CD4-positive, CD25-positive, alpha-beta regulatory T cell (primary cell): ENCODE results near the gene GPR87. TPM values are rescaled to one million over a fixed set of nuclear protein-coding genes. Genes with fewer than 3 reads are reported as not detected.

Experiments used
- ATAC-seq, 2 donors: fragments of 150-1000 bp; cut with Tn5 transposase; one replicate each; pipeline ENCODE4 v1.10.0; 2021; ENCODE audit warnings: low read depth in 2 of 2, moderate number of reproducible peaks in 2 of 2, moderate library complexity in 1 of 2
- DNase-seq, 3 donors: peaks; one replicate each; pipeline versions ENCODE4 v3.0.0 to v3.0.0-alpha.2; 2012 to 2022; ENCODE audit warnings: mixed read lengths in 1 of 3
- H3K27ac ChIP-seq: one replicate; pipeline ENCODE4 v1.7.0; 2013; ENCODE audit warnings: mild to moderate bottlenecking, low read length; ENCODE audit not compliant: insufficient read depth, poor library complexity, severe bottlenecking
- H3K27me3 ChIP-seq: one replicate; pipeline ENCODE4 v1.7.0; 2013; ENCODE audit warnings: low read length; ENCODE audit not compliant: control insufficient read depth, insufficient read depth
- H3K36me3 ChIP-seq: one replicate; pipeline ENCODE4 v1.7.0; 2013; ENCODE audit warnings: mild to moderate bottlenecking, low read length, moderate library complexity; ENCODE audit not compliant: control insufficient read depth, insufficient read depth
- H3K4me1 ChIP-seq: 2 replicates; pipeline ENCODE4 v1.7.0; 2013; ENCODE audit warnings: mild to moderate bottlenecking, low read length; ENCODE audit not compliant: insufficient read depth, control insufficient read depth, poor library complexity, severe bottlenecking
- H3K4me3 ChIP-seq: one replicate; pipeline ENCODE4 v1.7.0; 2013; ENCODE audit warnings: low read depth, mild to moderate bottlenecking, low read length, moderate library complexity
- H3K9me3 ChIP-seq, 2 experiments: 1 replicate in 1 of 2; 2 replicates in 1 of 2; pipeline ENCODE4 v1.7.0; 2013; ENCODE audit warnings: low read length in 2 of 2, mild to moderate bottlenecking in 1 of 2, moderate library complexity in 1 of 2; ENCODE audit not compliant: control insufficient read depth in 2 of 2
- H3K27ac Mint-ChIP-seq, 3 donors: one replicate each; pipeline ENCODE4 v1.8.0; 2020 to 2022; ENCODE audit warnings: mild to moderate bottlenecking in 3 of 3, mixed read lengths in 3 of 3, moderate library complexity in 2 of 3
- H3K27me3 Mint-ChIP-seq: one replicate; pipeline ENCODE4 v1.8.0; 2022; ENCODE audit warnings: mild to moderate bottlenecking, mixed read lengths
- H3K36me3 Mint-ChIP-seq: one replicate; pipeline ENCODE4 v1.8.0; 2020; ENCODE audit warnings: mixed read lengths
- H3K4me1 Mint-ChIP-seq, 4 donors: one replicate each; pipeline ENCODE4 v1.8.0; 2020 to 2022; ENCODE audit warnings: mixed read lengths in 4 of 4, mild to moderate bottlenecking in 1 of 4
- H3K4me3 Mint-ChIP-seq, 4 donors: one replicate each; pipeline ENCODE4 v1.8.0; 2020 to 2022; ENCODE audit warnings: mild to moderate bottlenecking in 4 of 4, mixed read lengths in 4 of 4, moderate library complexity in 3 of 4
- H3K9me3 Mint-ChIP-seq, 7 donors: one replicate each; pipeline ENCODE4 v1.8.0; 2020 to 2022; ENCODE audit warnings: mixed read lengths in 7 of 7, mild to moderate bottlenecking in 3 of 7, moderate library complexity in 2 of 7
- polyA plus RNA-seq, 4 donors: library from polyadenylated mRNA; unstranded; fragments of 300-500 nt; fragmentation: Illumina TruSeq; gene quantifications; one replicate each; pipeline ENCODE4 v1.2.3, GENCODE V29; 2021
- total RNA-seq: library from RNA; stranded (reverse); gene quantifications from one replicate; pipeline ENCODE4 v1.2.3, GENCODE V29; 2022

The GPR87 gene
- total and polyA plus RNA-seq, 5 donors from 2014 or later = not detected

DNA sequence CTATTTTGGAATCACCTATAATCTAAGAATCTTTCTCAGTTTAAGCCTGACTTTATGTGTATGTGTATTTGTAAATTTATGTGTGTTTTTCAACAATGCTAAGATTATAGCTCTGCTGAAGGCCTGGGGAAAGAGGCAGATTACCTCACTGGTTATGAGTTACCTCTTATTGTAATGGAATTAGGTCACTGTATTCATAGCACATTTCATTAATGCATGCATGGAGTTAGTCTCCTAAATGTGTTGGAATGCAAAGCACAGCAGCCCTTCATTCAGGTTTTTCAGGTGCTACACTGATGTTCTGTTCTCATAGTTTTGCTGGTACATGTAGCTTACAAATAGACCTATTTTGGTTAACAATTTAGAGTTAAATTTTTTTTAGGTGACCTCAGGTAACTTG, 9.5 kb downstream of the GPR87 start:
- DNase-seq = no peak
- peaks cover 0 to 3% (median 0%) of the 10 kb centered on the region in 4 donors for H3K4me1 Mint-ChIP-seq
- no peak overlapping the region for H3K27ac ChIP-seq

DNA sequence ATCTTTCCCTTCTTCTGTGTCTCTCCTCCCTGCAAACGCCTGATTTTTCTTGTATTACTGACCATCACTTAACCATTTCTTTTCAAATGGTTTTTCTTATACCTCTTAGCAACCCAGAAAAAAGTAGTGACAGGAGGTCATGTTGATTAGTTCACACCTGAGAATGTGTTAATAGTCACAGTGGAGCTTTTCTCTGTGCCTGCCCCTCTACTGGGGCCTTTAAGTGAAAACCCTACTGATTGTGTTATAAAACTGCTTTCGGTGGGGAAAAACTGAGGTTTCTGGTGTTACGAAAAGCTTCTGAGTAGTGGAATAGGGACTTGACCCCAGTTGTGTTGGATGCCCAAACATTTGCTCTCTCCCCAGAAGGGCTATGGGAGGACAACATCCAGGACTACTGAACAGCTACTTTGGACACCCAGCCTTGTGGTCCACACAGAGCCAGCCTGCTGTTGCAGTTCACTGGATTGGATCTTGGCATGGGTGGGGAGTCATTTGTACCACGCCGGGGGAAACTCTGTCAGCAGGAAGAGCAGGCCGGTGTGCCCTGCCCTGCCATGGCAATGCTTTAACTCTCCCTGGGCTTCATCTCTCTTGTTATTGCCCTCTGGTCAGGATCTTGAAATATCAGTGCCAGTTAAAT, 10.3 kb downstream of the GPR87 start:
- peaks cover 0 to 3% (median 0%) of the 10 kb centered on the region in 4 donors for H3K4me1 Mint-ChIP-seq
- Histone ChIP-seq H3K4me3 (no peak overlapping the region), H3K27me3 (peaks cover 3% of the 10 kb centered on the region), H3K36me3 (no peaks in the 10 kb centered on the region), H3K4me1 (no peaks in the 10 kb centered on the region), H3K9me3 (no peaks in the 10 kb centered on the region), H3K27ac (no peak overlapping the region)
- H3K9me3 Mint-ChIP-seq = peaks cover 0 to 2% (median 0%) of the 10 kb centered on the region in 7 donors
- H3K27ac Mint-ChIP-seq = peak overlapping the region in 2 of 3 donors; percentile 26 to 45
- no peaks in the 10 kb centered on the region for H3K36me3 Mint-ChIP-seq
- DNase-seq (no peak), ATAC-seq (no peak)
- H3K27me3 Mint-ChIP-seq = peaks cover 16% of the 10 kb centered on the region
- no peak overlapping the region for H3K4me3 Mint-ChIP-seq

More for the DNA sequence above, 9.5 kb downstream of the GPR87 start:
- H3K27ac Mint-ChIP-seq = no peak overlapping the region
- peaks cover 0 to 2% (median 0%) of the 10 kb centered on the region in 7 donors for H3K9me3 Mint-ChIP-seq
- H3K4me1 ChIP-seq = no peaks in the 10 kb centered on the region
- no peaks in the 10 kb centered on the region for H3K9me3 ChIP-seq
- no peak overlapping the region for H3K4me3 ChIP-seq
- peaks cover 16% of the 10 kb centered on the region for H3K27me3 Mint-ChIP-seq
- H3K36me3 Mint-ChIP-seq = no peaks in the 10 kb centered on the region
- no peak for ATAC-seq
- H3K27me3 ChIP-seq = peaks cover 3% of the 10 kb centered on the region
- no peak overlapping the region for H3K4me3 Mint-ChIP-seq
- no peaks in the 10 kb centered on the region for H3K36me3 ChIP-seq

DNA sequence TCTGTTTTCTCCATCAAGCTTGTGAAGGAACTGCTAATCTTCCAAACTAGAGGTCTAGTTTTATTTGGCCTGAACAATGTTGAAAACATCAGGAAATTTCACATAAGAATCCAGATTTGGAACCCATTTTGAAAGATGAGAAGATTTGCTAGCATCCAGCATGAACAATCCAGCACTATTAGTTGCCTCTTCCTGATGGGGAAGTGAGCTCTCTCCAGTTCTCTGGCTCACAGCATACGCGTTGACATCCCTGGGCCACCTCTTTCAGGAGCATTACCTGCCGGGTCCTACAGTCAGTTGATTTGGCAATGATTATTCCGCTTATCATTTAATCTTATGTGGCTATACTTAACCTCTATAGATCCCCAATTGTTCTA, 10.9 kb downstream of the GPR87 start:
- H3K27ac ChIP-seq = no peak overlapping the region
- Mint-ChIP-seq H3K36me3 (no peaks in the 10 kb centered on the region), H3K4me1 (peaks cover 0 to 3% (median 0%) of the 10 kb centered on the region in 4 donors), H3K27ac (peak overlapping the region in 1 of 3 donors; percentile 26), H3K4me3 (no peak overlapping the region), H3K9me3 (peaks cover 0 to 2% (median 0%) of the 10 kb centered on the region in 7 donors), H3K27me3 (peaks cover 16% of the 10 kb centered on the region)
- no peaks in the 10 kb centered on the region for H3K36me3 ChIP-seq
- H3K4me3 ChIP-seq = no peak overlapping the region
- no peaks in the 10 kb centered on the region for H3K4me1 ChIP-seq
- no peak for ATAC-seq
- H3K9me3 ChIP-seq = no peaks in the 10 kb centered on the region
- no peak for DNase-seq
- peaks cover 3% of the 10 kb centered on the region for H3K27me3 ChIP-seq

DNA sequence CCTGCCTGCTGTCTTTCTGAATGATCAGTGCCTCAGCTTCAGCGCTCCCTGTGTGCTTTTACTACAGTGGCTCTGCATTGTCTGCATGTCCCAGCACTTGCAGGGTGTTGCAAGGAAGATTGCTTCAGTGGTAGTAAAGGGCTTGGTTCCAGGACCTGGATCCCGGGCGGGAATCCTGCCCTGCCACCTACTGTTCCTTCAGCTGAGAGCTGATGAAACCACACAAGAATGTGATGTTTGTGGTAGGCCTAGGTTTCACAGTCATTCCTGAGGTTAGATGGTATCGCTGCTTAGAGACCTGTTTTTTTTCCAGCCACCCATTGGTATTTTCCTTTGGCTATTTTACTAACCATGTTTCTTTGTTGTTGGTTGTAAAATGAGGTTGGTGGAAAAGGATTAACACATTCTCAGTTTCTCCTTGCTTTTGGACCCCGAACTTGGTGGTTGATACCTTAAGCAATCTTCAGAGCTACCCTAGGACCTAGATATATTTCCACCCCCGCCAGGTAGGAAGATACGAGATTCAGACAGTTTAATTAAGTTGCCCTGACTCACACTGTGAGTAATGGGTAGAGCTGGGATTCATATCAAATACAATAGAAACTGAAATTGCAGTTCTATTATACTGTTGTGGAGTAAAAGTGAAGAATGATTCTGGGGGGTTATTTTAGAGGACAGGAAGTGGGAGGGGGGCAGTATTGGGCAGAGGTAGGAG, 11.4 kb downstream of the GPR87 start:
- ATAC-seq (no peak), DNase-seq (peak in 1 of 3 donors; percentile 7)
- no peaks in the 10 kb centered on the region for H3K9me3 ChIP-seq
- Mint-ChIP-seq H3K4me3 (no peak overlapping the region), H3K4me1 (peaks cover 0 to 3% (median 0%) of the 10 kb centered on the region in 4 donors), H3K27me3 (peaks cover 16% of the 10 kb centered on the region), H3K9me3 (peaks cover 0 to 2% (median 0%) of the 10 kb centered on the region in 7 donors), H3K27ac (no peak overlapping the region), H3K36me3 (no peaks in the 10 kb centered on the region)
- no peak overlapping the region for H3K4me3 ChIP-seq
- H3K27me3 ChIP-seq = peaks cover 3% of the 10 kb centered on the region
- H3K4me1 ChIP-seq = no peaks in the 10 kb centered on the region
- no peaks in the 10 kb centered on the region for H3K36me3 ChIP-seq
- no peak overlapping the region for H3K27ac ChIP-seq

DNA sequence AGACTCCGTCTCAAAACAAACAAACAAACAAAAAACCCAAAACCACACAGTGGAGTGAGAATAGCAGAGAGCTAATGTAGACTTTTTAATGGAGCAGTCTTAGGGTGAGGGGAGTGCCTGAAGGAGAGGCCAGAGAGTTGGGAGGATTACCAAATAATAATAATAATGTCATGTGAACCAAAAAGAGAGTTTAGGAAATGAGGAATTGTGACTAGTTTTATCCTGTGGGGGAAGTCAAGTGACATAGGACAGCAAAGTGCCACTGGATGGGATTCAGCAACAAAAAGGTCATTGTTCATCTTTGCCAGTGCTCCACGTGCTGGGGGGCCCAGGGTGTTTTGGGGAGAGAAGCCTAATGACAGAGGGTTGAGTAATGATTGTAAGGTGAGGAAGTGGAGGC, 12.9 kb downstream of the GPR87 start:
- Mint-ChIP-seq H3K4me3 (no peak overlapping the region), H3K27me3 (peaks cover 16% of the 10 kb centered on the region), H3K4me1 (peaks cover 0 to 3% (median 0%) of the 10 kb centered on the region in 4 donors), H3K9me3 (peaks cover 0 to 2% (median 0%) of the 10 kb centered on the region in 7 donors), H3K27ac (no peak overlapping the region), H3K36me3 (no peaks in the 10 kb centered on the region)
- Histone ChIP-seq H3K27me3 (peaks cover 3% of the 10 kb centered on the region), H3K4me3 (no peak overlapping the region), H3K36me3 (no peaks in the 10 kb centered on the region), H3K27ac (no peak overlapping the region), H3K9me3 (no peaks in the 10 kb centered on the region), H3K4me1 (no peaks in the 10 kb centered on the region)
- ATAC-seq = no peak
- DNase-seq = no peak

DNA sequence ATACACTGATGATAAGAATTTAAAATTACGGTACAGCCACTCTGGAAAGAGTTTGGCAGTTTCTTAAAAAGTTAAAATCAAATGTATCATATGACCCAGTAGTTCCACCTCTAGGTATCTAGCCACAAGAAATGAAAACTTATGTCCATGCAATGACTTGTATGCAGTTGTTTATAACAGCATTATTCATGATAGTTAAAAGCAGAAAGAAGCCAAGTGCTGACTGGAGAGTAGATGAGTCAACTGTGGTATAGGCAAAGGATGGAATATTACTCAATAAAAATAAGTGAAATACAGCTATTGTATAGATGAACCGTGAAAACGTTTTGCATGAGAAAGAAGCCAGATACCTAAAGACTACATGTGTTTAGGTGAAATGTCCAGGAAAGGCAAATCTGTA, 14.8 kb downstream of the GPR87 start:
- Histone ChIP-seq H3K36me3 (no peaks in the 10 kb centered on the region), H3K9me3 (no peaks in the 10 kb centered on the region), H3K27ac (no peak overlapping the region), H3K27me3 (peaks cover 6% of the 10 kb centered on the region), H3K4me3 (no peak overlapping the region), H3K4me1 (no peaks in the 10 kb centered on the region)
- H3K27ac Mint-ChIP-seq = no peak overlapping the region
- H3K27me3 Mint-ChIP-seq = peaks cover 16% of the 10 kb centered on the region
- ATAC-seq = no peak
- no peaks in the 10 kb centered on the region for H3K36me3 Mint-ChIP-seq
- no peak for DNase-seq
- peaks cover 0 to 3% (median 0%) of the 10 kb centered on the region in 4 donors for H3K4me1 Mint-ChIP-seq
- H3K9me3 Mint-ChIP-seq = peaks cover 0 to 2% (median 0%) of the 10 kb centered on the region in 7 donors
- no peak overlapping the region for H3K4me3 Mint-ChIP-seq

DNA sequence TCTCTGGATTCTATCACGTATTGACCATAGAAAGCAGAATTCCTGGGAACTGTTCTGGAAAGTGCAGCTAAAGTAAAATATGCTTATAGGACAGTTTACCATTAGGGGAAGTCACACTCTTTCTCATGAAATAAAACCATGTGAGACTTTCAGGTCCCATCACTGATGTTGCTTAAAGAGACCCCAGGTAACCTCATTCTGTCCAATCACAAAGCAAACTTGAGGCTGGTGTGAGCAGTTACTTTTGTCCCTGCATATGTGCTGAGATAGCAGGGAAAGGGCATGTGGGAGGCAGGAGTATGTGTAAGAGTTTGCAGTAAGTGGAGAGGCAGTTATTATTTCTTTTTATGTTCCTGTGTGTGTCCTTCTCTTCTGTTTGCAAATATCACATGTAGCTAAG, 16.1 kb downstream of the GPR87 start:
- peaks cover 6% of the 10 kb centered on the region for H3K27me3 ChIP-seq
- peaks cover 0 to 3% (median 0%) of the 10 kb centered on the region in 4 donors for H3K4me1 Mint-ChIP-seq
- no peaks in the 10 kb centered on the region for H3K4me1 ChIP-seq
- no peak overlapping the region for H3K27ac ChIP-seq
- ATAC-seq (no peak), DNase-seq (no peak)
- H3K9me3 Mint-ChIP-seq = peaks cover 0 to 2% (median 0%) of the 10 kb centered on the region in 7 donors
- H3K27ac Mint-ChIP-seq = no peak overlapping the region
- H3K36me3 Mint-ChIP-seq = no peaks in the 10 kb centered on the region
- H3K36me3 ChIP-seq = no peaks in the 10 kb centered on the region
- H3K4me3 ChIP-seq = no peak overlapping the region
- H3K9me3 ChIP-seq = no peaks in the 10 kb centered on the region
- H3K4me3 Mint-ChIP-seq = no peak overlapping the region
- H3K27me3 Mint-ChIP-seq = peaks cover 16% of the 10 kb centered on the region
